Mesothelial cell of epicardium (in vitro differentiated cells): ENCODE measurements around the gene CD164L2. TPM values are rescaled to one million over a fixed set of nuclear protein-coding genes. Genes with fewer than 3 reads are reported as not detected.
A peak's percentile ranks its signal among the peaks of the same experiment; 100 is the strongest.

Source experiments
- DNase-seq, 2 experiments: peaks; one replicate each; pipeline ENCODE4 v3.0.0; 2021; ENCODE audit warnings: low spot score in 2 of 2; ENCODE audit not compliant: unreplicated experiment in 2 of 2
- H3K27ac Mint-ChIP-seq: 2 replicates; pipeline ENCODE4 v1.8.0; 2021; ENCODE audit warnings: mixed read lengths
- H3K27me3 Mint-ChIP-seq: 2 replicates; pipeline ENCODE4 v1.8.0; 2021; ENCODE audit warnings: low read depth, mixed read lengths
- H3K36me3 Mint-ChIP-seq: 2 replicates; pipeline ENCODE4 v1.8.0; 2021; ENCODE audit warnings: mixed read lengths
- H3K4me1 Mint-ChIP-seq: 2 replicates; pipeline ENCODE4 v1.8.0; 2021; ENCODE audit warnings: mixed read lengths
- H3K4me3 Mint-ChIP-seq: 2 replicates; pipeline ENCODE4 v1.8.0; 2021; ENCODE audit warnings: mild to moderate bottlenecking, moderate library complexity, mixed read lengths
- H3K9me3 Mint-ChIP-seq: 2 replicates; pipeline ENCODE4 v1.8.0; 2021; ENCODE audit warnings: mixed read lengths
- CTCF ChIP-seq: fragments of 200-600 bp; sonication (generic); IDR thresholded peaks from one replicate; pipeline ENCODE4 v1.5.0; 2021; ENCODE audit warnings: antibody characterized with exemption; ENCODE audit not compliant: unreplicated experiment
- total RNA-seq: library from RNA; stranded (reverse); gene quantifications from 3 replicates; pipeline ENCODE4 v1.2.1, GENCODE V29; 2021

Gene CD164L2
- total RNA-seq, 1 donor from 2014 or later, result 0.45 TPM

DNA sequence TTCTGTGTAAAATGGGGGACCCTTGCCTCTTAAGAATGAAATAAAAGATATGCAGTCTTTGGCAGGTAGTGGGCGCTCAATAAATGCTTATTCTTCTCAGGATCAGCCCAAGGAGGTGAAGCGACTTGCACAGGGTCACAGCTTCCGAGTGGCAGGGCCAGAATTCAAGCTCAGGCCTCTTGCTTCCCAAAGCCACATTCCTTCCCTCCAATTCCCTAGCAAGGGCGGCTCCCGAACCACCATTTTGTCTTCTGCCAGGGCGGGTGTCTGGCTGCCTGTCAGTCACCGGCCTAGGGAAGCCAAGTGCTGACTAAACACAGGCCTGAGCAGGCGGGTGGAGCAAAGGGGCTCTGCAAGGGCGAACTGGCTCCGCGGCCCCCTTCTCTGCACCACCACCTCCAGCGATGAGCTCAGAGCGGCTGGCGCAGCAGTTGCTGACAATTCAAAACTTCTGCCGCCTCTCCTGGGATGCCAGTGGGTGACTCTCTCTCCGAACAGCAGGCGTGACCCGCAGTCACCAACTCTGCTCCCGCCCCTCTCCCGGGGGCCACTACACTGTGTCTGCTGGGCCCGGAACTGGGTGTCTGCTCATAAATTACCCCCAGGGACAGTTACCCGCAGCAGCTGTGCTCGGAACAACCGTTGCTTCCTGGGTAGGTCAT is 20.1 kb upstream of the CD164L2 start:
- Mint-ChIP-seq H3K9me3 (no peaks in the 10 kb centered on the region), H3K4me1 (peaks cover 20% of the 10 kb centered on the region), H3K36me3 (peaks cover 8% of the 10 kb centered on the region), H3K4me3 (no peak overlapping the region), H3K27me3 (no peaks in the 10 kb centered on the region), H3K27ac (peak overlapping the region; percentile 50)
- no peak for TF ChIP-seq CTCF
- DNase-seq, result no peak

DNA sequence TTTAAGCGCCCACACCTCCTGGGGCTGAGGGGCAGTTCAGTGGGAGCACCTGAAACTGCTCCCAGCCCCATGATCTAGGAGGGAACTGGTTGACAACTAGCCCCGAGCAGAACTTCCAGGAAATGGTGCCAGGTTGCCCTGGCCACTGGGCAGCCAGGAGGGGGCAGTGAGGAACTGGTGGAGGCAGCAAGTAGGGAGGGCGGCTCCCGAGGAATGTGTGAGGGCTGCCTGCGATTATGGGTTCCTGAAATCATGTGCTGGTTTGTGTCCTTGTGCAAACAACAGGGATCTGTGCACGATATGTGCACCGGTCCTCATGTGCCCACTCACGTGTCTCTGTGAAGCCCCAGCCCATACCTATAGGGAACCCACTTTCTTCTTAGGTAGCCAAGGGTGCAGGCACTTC is 19.2 kb upstream of the CD164L2 start:
- Mint-ChIP-seq H3K9me3 (no peaks in the 10 kb centered on the region), H3K36me3 (peaks cover 2% of the 10 kb centered on the region), H3K27ac (peak overlapping the region; percentile 50), H3K27me3 (no peaks in the 10 kb centered on the region), H3K4me3 (no peak overlapping the region), H3K4me1 (peaks cover 20% of the 10 kb centered on the region)
- DNase-seq, result no peak
- no peak for TF ChIP-seq CTCF

DNA sequence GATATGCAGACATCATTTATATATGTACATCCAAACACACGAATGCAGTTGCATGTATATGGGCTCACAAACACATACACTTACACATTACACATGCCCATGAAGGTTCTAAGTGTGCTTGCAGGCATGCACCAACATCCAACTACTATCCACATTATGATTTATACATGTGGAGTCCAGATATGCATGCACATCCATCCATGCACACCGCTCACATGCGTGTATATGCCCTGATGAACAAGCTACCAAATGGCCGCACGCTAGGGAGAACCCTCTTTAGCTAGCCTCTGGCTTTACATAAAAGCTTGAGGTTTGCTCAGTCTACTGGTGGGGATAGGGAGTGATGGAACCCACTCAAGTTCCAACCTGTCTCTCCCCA is 17.8 kb upstream of the CD164L2 start:
- no peaks in the 10 kb centered on the region for H3K36me3 Mint-ChIP-seq

DNA sequence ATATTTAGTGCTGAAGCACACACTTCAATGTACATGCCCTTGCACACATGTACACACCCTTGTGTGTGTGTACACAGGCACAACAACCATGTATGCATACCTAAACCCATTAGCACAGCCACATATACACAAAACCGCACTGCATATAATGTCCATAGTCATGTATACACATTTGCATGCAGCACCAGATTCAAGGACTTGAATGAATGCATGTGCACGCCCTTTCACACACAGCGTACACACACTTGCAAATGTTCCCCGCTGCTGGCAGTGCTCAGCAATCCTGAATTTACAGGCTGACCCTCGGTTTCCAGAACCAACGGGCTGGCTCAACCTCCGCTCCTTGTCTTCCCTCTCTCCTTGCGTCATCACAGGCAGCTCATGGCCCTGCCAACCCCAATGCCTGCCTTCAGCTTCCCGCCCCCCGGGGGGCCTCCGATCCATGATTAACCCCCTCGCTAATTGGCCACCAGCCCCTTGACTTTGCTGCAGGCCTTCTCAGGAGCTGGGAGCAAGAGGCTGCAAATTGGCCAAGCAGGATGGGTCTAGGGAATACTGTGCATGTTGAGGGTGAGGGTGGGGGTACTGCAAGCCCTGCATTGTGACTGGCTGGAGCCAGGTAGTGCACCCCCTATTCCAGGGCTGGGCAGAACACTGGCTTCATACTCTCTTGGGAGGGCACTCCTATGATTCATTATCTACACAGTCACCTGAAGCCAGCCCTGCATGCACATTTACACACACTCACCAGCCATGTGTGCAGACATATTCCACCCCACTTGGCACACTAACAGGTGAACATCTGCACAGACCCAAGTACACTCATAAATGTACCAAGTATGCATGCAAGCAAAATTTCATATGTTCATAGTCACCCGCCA is 17.2 kb upstream of the CD164L2 start:
- Mint-ChIP-seq H3K27ac (no peak overlapping the region), H3K4me3 (no peak overlapping the region), H3K36me3 (no peaks in the 10 kb centered on the region), H3K4me1 (peaks cover 20% of the 10 kb centered on the region), H3K9me3 (no peaks in the 10 kb centered on the region), H3K27me3 (no peaks in the 10 kb centered on the region)
- DNase-seq, result no peak
- no peak for TF ChIP-seq CTCF

More for the DNA sequence above, 17.8 kb upstream of the CD164L2 start:
- Mint-ChIP-seq H3K27me3 (no peaks in the 10 kb centered on the region), H3K4me1 (peaks cover 20% of the 10 kb centered on the region), H3K4me3 (no peak overlapping the region), H3K9me3 (no peaks in the 10 kb centered on the region), H3K27ac (no peak overlapping the region)
- no peak for DNase-seq
- TF ChIP-seq CTCF, result no peak

DNA sequence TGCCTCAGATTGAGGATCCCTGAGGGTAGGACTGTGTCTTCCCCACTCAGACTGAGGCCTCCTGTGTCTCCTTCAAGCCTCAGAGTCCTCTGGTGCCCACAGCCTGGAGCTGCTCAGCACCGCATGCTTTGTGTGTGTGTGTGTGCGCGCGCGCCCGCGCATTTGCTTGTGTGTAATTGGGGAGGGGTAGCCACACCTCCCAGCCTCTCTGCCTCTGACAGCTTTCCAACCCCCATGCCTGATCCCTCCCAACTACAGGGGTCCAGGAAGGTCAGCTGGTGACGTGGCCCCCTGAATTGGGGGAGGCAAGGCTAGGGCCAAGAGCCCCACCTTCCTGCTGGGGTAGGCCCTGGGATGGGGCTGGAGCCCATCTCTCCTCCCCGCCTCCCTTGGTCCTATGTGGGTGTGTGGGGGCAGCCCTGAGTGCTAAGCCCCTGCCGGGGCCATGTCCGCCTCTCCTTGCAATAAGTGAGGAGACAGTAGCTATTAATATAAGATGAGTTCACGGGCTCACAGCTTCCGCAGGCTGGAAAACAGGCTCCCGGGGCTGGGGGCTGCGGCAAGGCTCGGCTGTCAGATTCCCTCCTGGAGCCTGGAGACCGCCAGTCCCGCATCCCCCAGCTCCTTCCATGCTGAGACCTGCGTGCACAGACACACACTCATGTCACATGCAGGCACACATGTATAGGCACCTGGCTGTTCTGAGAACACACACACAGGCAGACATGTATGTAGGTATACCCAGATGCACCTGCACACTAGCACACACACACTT is 16.3 kb upstream of the CD164L2 start:
- DNase-seq, result no peak
- Mint-ChIP-seq H3K36me3 (no peaks in the 10 kb centered on the region), H3K4me1 (peaks cover 20% of the 10 kb centered on the region), H3K27me3 (no peaks in the 10 kb centered on the region), H3K27ac (no peak overlapping the region), H3K4me3 (no peak overlapping the region), H3K9me3 (no peaks in the 10 kb centered on the region)
- TF ChIP-seq CTCF, result no peak
